MG63 (cell line): ENCODE results near the gene ABHD16B. TPM values are rescaled to one million over a fixed set of nuclear protein-coding genes. Genes with fewer than 3 reads are reported as not detected.
A peak's percentile ranks its signal among the peaks of the same experiment; 100 is the strongest.

Experiments
- DNase-seq: peaks from one replicate; pipeline ENCODE4 v3.0.0-alpha.2; 2020
- H3K27me3 ChIP-seq: fragments of 250-450 bp; sonication (Bioruptor Pico); 2 replicates; pipeline ENCODE4 v1.5.1; 2020; ENCODE audit warnings: mild to moderate bottlenecking, moderate library complexity
- H3K36me3 ChIP-seq: fragments of 250-450 bp; sonication (Bioruptor Pico); 2 replicates; pipeline ENCODE4 v1.5.1; 2020; ENCODE audit warnings: mild to moderate bottlenecking, moderate library complexity
- H3K4me3 ChIP-seq: fragments of 250-450 bp; sonication (Bioruptor Pico); 2 replicates; pipeline ENCODE4 v1.5.1; 2020; ENCODE audit warnings: mild to moderate bottlenecking, moderate library complexity
- H3K9me3 ChIP-seq: fragments of 250-450 bp; sonication (Bioruptor Pico); 2 replicates; pipeline ENCODE4 v1.5.1; 2020; ENCODE audit warnings: mild to moderate bottlenecking, moderate library complexity
- total RNA-seq: library from RNA; depleted of rRNA; stranded (reverse); fragments of >200 nt; shearing (Covaris generic); gene quantifications from 2 replicates; pipeline ENCODE4 v1.2.3, GENCODE V29; 2014; ENCODE audit warnings: low replicate concordance; rRNA removed

ABHD16B gene
- total RNA-seq, 1 experiment from 2014 or later: not detected

DNA sequence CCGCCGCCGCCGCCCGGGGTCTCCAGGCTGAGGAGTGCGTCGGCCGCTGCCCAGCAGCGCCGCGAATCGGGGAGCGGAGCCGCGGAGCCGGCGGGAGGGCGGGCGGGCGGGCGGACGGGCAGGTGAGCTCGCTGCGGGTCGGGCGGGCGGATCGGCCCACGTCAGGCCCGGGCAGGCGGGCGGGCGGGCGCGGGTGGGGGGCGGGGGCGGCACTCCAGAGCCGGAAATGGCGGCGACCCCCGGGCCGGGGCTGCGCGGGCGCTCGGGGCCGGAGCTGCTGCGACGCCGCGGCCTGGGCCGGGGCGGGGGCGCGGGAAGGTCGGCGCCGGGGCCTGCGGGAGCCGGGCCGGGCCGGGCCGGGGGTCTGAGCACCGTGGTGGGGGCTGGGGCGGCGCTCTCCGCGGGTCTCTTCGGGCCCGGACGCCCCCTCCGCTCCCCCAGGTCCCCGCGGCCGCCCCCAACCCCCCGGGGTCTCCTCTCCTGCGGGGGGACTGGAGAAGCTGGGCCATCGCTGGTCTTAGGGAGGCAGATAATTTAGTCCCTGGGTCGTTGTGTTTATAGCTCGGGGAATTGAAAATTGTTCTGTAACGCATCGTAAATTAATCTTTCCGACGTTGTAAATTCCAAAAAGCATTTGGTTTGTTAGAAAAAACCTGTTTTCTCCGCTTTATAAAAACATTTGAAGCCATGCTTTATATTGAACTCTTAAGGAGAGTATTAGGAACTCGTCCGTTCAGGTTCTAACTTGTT lies 34.1 kb downstream of the ABHD16B start:
- Histone ChIP-seq H3K4me3 (peak overlapping the region; percentile 63), H3K36me3 (peaks cover 43% of the 10 kb centered on the region), H3K27me3 (no peaks in the 10 kb centered on the region), H3K9me3 (no peaks in the 10 kb centered on the region)
- no peak for DNase-seq

DNA sequence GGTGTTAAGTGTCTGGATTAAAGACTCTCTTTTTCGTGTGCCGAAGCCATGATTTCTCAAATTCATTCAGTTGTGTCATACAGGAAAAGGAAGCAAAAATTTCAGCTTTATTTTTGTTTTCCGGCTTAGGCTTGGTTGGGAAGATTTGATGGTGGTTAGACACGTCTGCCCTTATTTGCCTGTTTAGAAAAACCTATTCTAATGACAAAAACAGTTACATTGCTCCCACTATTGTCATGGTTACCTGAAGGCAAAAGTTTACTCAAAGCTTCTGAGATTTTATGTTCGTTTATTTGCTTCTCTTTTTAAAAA lies 34.6 kb downstream of the ABHD16B start:
- Histone ChIP-seq H3K4me3 (peak overlapping the region; percentile 63), H3K9me3 (no peaks in the 10 kb centered on the region), H3K36me3 (peaks cover 38% of the 10 kb centered on the region), H3K27me3 (no peaks in the 10 kb centered on the region)
- no peak for DNase-seq

DNA sequence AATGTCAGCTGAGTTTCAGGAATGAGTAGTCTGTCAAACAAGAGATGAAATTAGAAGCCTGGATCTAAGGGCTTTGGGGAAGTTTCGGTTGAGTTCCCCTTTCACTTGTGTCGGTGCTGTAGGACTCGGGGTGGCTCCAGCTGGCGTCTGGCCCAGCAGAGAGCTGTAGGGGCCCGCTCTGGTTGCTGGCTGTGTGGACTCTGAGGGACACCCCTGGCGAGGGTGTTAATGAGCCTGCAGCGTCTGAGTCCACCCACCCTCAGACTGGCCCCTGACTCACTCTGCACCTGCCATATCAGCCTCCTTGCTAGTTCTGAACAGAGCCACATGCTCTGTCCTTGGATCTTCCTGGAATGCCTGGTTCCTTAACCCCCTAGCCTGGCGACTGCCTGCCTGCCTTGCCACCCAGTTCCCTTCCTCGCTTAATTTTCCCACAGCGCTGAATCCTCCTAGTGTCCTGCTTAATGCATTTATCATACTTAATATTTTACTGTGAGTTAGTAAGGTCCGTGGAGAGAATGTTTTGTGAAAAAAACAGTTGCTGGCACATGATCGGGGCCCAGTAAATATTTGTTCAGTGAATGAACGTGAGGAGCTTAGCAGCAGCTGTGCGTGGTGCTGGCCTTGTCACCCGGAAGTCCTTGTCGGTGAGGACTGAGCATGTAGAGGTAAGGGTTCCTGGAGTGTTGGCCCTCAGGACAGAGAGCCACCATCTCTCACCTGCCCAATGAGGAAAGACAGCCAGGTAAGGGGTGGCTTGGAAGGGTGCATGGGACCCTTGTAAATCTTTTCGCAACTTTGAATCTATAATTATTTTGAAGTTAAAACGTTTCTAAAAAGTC lies 35.2 kb downstream of the ABHD16B start:
- peak overlapping the region; percentile 63 for H3K4me3 ChIP-seq
- DNase-seq: peak; percentile 37
- H3K9me3 ChIP-seq: no peaks in the 10 kb centered on the region
- no peaks in the 10 kb centered on the region for H3K27me3 ChIP-seq
- peaks cover 33% of the 10 kb centered on the region for H3K36me3 ChIP-seq

DNA sequence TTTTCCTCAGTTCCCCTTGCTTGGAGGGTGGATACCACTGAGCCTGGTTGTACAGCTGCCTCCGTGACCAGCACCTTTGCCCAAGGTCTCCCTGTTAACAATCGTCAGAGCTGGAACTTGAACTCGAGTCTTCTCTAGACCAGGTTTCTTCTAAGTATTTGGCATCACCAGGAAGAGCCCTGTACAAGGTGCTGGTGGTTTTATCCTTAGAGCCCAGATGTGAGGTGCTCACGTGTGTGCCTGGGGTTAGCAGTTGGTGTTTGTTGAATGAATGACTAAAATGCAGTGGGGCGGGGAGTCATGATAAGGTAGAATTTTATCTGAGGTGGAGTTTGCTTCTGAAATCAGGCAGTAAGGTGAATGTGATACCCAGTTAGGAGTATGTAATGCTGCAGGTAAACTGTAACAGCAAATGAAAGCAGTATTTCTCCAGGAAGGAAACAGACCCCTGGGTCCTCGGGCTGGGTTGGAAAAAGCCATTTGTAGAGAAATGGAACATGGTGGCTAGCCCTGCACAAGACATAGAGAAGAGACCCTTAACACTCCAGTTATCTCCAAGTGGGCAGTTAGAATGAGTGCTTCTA lies 36.8 kb downstream of the ABHD16B start:
- no peaks in the 10 kb centered on the region for H3K27me3 ChIP-seq
- no peak overlapping the region for H3K4me3 ChIP-seq
- peaks cover 38% of the 10 kb centered on the region for H3K36me3 ChIP-seq
- no peak for DNase-seq
- H3K9me3 ChIP-seq: no peaks in the 10 kb centered on the region

DNA sequence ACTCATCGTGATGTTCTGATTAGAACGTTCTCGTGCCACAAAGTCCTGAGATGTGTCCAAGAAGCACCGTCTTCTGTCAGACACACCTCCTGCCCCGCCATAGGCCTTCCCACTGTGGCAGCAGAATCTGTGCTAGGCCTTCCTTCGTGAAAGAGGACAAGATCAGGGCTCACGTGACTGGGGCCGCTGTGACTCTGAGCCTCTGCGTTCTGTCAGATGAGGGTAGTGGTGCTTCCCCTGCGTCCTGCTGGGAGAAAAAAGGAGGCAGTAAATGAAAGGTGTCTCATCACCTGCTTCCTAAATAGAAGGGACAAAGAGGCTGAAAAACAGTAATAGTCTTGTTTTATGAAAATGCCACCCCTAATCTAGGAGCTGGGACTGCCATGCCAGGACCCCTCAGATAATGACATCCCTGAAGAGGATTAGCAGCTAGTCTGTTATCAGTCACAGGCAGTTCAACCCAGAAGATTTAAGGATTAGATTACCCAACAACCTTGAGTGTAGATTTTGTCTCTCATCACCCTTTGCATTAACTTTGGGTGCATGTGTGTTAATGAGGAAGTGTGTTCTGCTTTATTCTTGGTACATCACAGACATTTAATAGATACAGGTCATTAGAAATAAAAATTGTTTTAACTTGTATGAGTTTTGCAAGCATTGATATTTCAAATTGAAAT lies 37.7 kb downstream of the ABHD16B start:
- Histone ChIP-seq H3K27me3 (no peaks in the 10 kb centered on the region), H3K4me3 (no peak overlapping the region), H3K36me3 (peaks cover 41% of the 10 kb centered on the region), H3K9me3 (no peaks in the 10 kb centered on the region)
- no peak for DNase-seq

DNA sequence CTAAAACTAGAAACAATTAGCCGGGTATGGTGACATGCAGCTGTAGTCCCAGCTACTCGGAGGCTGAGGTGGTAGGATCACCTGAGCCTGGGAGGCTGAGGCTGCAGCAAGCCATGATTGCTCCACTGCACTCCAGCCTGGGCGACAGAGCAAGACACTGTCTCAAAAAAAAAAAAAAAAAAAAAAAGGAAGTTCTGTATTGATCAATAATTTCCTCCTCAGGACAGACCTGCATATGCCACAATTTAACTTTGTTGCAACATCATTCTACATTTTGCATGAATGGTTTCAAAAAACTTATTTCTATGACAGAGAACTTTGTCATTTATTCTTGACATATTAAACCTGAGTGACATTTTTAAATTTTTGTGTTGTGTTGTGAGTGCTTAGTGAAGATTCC lies 39.1 kb downstream of the ABHD16B start:
- H3K4me3 ChIP-seq: no peak overlapping the region
- H3K9me3 ChIP-seq: no peaks in the 10 kb centered on the region
- peaks cover 46% of the 10 kb centered on the region for H3K36me3 ChIP-seq
- DNase-seq: no peak
- H3K27me3 ChIP-seq: no peaks in the 10 kb centered on the region

DNA sequence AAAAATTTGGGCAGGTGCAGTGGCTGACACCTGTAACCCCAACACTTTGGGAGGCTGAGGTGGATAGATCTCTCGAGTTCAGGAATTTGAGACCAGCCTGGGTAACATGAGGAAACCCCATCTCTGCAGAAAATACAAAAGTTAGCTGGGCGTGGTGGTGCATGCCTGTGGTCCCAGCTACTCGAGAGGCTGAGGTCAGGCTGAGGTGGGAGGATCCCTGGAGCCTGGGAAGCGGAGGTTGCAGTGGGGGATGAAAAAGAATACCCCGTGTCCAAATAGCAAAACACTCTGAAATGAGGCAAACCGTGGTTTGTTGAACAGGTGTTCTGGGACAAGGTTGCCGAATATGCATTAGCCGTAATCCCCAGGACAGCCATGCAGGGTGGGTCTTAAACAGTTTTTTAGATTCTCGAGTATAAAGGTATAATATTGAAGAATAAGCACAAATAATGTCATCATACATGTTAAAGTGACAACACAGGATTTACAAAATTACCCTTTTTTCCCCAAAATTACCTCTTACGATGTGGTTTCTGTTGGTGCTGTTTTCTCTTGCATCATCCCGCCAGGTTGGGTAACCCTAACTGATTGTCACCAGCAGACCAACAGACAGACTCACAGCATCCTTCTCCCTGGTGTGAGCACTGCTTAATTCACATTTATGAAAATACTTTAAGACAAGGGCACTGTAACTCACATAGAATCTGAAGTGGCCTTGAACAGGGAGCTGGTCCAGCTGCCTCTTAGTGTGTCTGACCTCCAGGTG lies 42.7 kb downstream of the ABHD16B start:
- H3K36me3 ChIP-seq: peaks cover 26% of the 10 kb centered on the region
- no peak for DNase-seq
- H3K27me3 ChIP-seq: no peaks in the 10 kb centered on the region
- H3K4me3 ChIP-seq: no peak overlapping the region
- H3K9me3 ChIP-seq: no peaks in the 10 kb centered on the region

DNA sequence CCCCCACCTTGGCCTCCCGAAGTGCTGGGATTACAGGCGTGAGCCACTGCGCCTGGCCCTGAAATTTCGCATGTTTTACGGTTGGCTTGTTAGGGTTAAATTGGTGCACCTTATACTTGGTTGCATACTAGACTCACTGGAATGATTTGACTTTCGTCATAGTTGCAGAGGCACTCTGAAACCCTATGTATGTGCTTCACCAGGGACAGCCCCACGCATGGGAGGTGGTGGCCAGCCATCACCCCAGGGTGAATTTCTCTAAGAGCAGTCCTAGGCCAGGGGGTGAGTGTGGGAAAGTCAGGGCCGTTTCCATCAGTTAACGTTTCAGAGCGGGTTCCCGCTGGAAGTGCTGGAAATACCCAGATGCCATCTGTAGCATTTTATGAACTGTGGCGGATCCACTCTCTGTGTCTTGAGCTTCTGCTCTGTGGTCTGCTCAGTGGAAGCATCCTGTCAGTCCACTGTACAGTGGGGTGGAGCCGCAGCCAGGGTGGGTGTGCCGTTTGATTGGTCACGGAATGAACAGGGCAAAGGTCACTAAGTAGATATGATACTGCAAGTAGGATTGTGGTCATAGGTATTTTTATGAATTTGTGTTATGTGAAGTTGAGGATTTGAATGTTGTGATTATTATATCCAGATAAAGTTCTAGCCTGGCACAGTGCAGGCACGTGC lies 46.8 kb downstream of the ABHD16B start:
- Histone ChIP-seq H3K36me3 (peaks cover 15% of the 10 kb centered on the region), H3K27me3 (no peaks in the 10 kb centered on the region), H3K4me3 (no peak overlapping the region), H3K9me3 (no peaks in the 10 kb centered on the region)
- DNase-seq: no peak

DNA sequence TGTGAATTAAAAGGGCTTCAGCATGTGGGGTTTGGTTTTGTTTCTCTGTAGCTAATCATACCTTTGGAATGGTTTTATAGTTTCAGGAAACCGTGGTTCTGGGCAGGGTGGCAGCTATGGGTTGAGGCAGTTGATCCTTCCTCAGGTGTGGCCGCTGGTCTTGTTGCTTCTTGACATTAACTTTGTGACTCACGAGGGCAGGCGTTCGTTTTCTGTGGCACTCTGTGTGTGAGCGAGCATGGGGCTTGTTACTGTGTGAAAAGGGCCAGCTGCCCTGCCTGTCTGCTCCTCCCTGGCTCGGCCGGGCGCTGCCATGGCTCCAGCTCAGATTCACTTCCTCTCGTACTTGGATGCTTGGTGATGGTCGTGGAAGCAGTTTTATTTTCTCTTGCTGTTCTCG lies 49.9 kb downstream of the ABHD16B start:
- Histone ChIP-seq H3K9me3 (no peaks in the 10 kb centered on the region), H3K27me3 (no peaks in the 10 kb centered on the region), H3K4me3 (no peak overlapping the region), H3K36me3 (peaks cover 16% of the 10 kb centered on the region)
- DNase-seq: no peak

Other genes starting within 250 kb of the ABHD16B start
- gene GMEB2, start 234.4 kb upstream of the ABHD16B start, total RNA-seq: 27.7 and 33.2 TPM in 2 replicates
- 71.2 and 98.0 TPM in 2 replicates for gene STMN3, start 208.1 kb upstream of the ABHD16B start, total RNA-seq
- 13.4 and 22.7 TPM in 2 replicates for gene RTEL1, start 203.2 kb upstream of the ABHD16B start, total RNA-seq
- not detected in 2 replicates for gene TNFRSF6B, start 164.8 kb upstream of the ABHD16B start, total RNA-seq
- gene ARFRP1, start 153.5 kb upstream of the ABHD16B start, total RNA-seq: 39.5 and 66.1 TPM in 2 replicates
- gene ZGPAT, start 153.5 kb upstream of the ABHD16B start, total RNA-seq: 23.9 and 46.2 TPM in 2 replicates
- gene LIME1, start 124.8 kb upstream of the ABHD16B start, total RNA-seq: 2.8 and 5.7 TPM in 2 replicates
- 49.0 and 123 TPM in 2 replicates for gene SLC2A4RG, start 121.7 kb upstream of the ABHD16B start, total RNA-seq
- 5.5 and 15.9 TPM in 2 replicates for gene ZBTB46, start 30.2 kb upstream of the ABHD16B start, total RNA-seq
- 185 and 192 TPM in 2 replicates for gene TPD52L2, start 3.8 kb downstream of the ABHD16B start, total RNA-seq
- 69.3 and 92.0 TPM in 2 replicates for gene DNAJC5, start 33.6 kb downstream of the ABHD16B start, total RNA-seq
- gene UCKL1, start 94.9 kb downstream of the ABHD16B start, total RNA-seq: 17.1 and 35.9 TPM in 2 replicates
- gene ZNF512B, start 108.4 kb downstream of the ABHD16B start, total RNA-seq: 14.4 and 20.8 TPM in 2 replicates
- gene SAMD10, start 118.1 kb downstream of the ABHD16B start, total RNA-seq: 0.07 and 3.9 TPM in 2 replicates
- gene PRPF6, start 119.6 kb downstream of the ABHD16B start, total RNA-seq: 96.5 and 126 TPM in 2 replicates
- gene C20orf204, start 174.7 kb downstream of the ABHD16B start, total RNA-seq: 0.95 and 1.3 TPM in 2 replicates
- 0.22 and 0.92 TPM in 2 replicates for gene SOX18, start 188.1 kb downstream of the ABHD16B start, total RNA-seq
- gene TCEA2, start 201.7 kb downstream of the ABHD16B start, total RNA-seq: 37.8 and 48.0 TPM in 2 replicates
- 20.2 and 40.9 TPM in 2 replicates for gene RGS19, start 218.0 kb downstream of the ABHD16B start, total RNA-seq
- gene OPRL1, start 218.6 kb downstream of the ABHD16B start, total RNA-seq: 1.2 and 3.9 TPM in 2 replicates
- gene LKAAEAR1, start 222.9 kb downstream of the ABHD16B start, total RNA-seq: 5.0 and 9.9 TPM in 2 replicates
- gene NPBWR2, start 246.1 kb downstream of the ABHD16B start, total RNA-seq: not detected in 2 replicates